ENCODE results near the gene TNRC6A.
"Not testable (repeated sequence)": the region's sequence is repeated elsewhere in the genome, so short reads cannot be mapped to it uniquely, and the experiment has no call there.

TNRC6A gene

GRCh38 chr16:24820522-24820921 lies 91.1 kb downstream of the TNRC6A start:
- peak; percentile 16 for DNase-seq

GRCh38 chr16:24821129-24821528 lies 91.7 kb downstream of the TNRC6A start:
- no peak for DNase-seq

GRCh38 chr16:24822542-24822941 lies 93.1 kb downstream of the TNRC6A start:
- no peak for DNase-seq

GRCh38 chr16:24822974-24823373 lies 93.5 kb downstream of the TNRC6A start:
- DNase-seq = no peak

- DNase-seq = no peak
These were observed 96.2 kb downstream of the TNRC6A start for GRCh38 chr16:24825696-24826095.

- no peak for DNase-seq
These were observed 96.7 kb downstream of the TNRC6A start for GRCh38 chr16:24826096-24826690.

GRCh38 chr16:24826817-24827566 lies 97.5 kb downstream of the TNRC6A start:
- no peak for DNase-seq

GRCh38 chr16:24829153-24829552 lies 99.7 kb downstream of the TNRC6A start:
- peak; percentile 35 for DNase-seq

- DNase-seq = no peak
These were observed 103.9 kb downstream of the TNRC6A start for GRCh38 chr16:24833352-24833751.

- DNase-seq = peak; percentile 83
These were observed 105.2 kb downstream of the TNRC6A start for GRCh38 chr16:24834459-24835335.

GRCh38 chr16:24836836-24837235 lies 107.4 kb downstream of the TNRC6A start:
- no peak for DNase-seq

- no peak for DNase-seq
These were observed 108.5 kb downstream of the TNRC6A start for GRCh38 chr16:24837969-24838368.

- no peak for DNase-seq
These were observed 109.3 kb downstream of the TNRC6A start for GRCh38 chr16:24838554-24839266.

GRCh38 chr16:24839347-24839972 lies 110.0 kb downstream of the TNRC6A start:
- no peak for DNase-seq

- no peak for DNase-seq
These were observed 111.8 kb downstream of the TNRC6A start for GRCh38 chr16:24841291-24841690.

- DNase-seq = peak; percentile 36
These were observed 114.9 kb downstream of the TNRC6A start for GRCh38 chr16:24844101-24845030.

GRCh38 chr16:24845031-24845365 lies 115.5 kb downstream of the TNRC6A start:
- DNase-seq = not testable (repeated sequence)

- DNase-seq = no peak
These were observed 116.5 kb downstream of the TNRC6A start, which contains the start of gene SLC5A11 for GRCh38 chr16:24845726-24846547. Gene SLC5A11, plus strand, starts transcription at chr16:24845963. Its CDS starts 12,681 bp downstream, at chr16:24858644.

- no peak for DNase-seq
These were observed 117.3 kb downstream of the TNRC6A start for GRCh38 chr16:24846548-24847357.

- DNase-seq = no peak
These were observed 117.9 kb downstream of the TNRC6A start for GRCh38 chr16:24847358-24847664.

Measured in NCI-H82 (cell line).